HepG2 (cell line): Measurements from ENCODE around the gene PERCC1. TPM values are rescaled to one million over a fixed set of nuclear protein-coding genes. Genes with fewer than 3 reads are reported as not detected.
A peak's percentile ranks its signal among the peaks of the same experiment; 100 is the strongest.

Experiments used
- CREB1 ChIP-seq, 2 experiments: fragments of 450-650 bp in 1 of 2; IDR thresholded peaks; 2 replicates each; pipeline ENCODE4 v1.6.1; 2016 to 2017; ENCODE audit warnings: control low read depth in 1 of 2, mild to moderate bottlenecking in 1 of 2, missing compliant biosample characterization in 1 of 2, missing genetic modification characterization in 1 of 2
- DNMT1 ChIP-seq: sonication (generic); formaldehyde crosslinking; IDR thresholded peaks from 2 replicates; pipeline ENCODE4 v1.5.1; 2020; ENCODE audit warnings: mild to moderate bottlenecking, missing genetic modification reagents
- ELF1 ChIP-seq: sonication (generic); formaldehyde crosslinking; IDR thresholded peaks from 2 replicates; pipeline ENCODE4 v1.4.0; 2020; ENCODE audit warnings: missing genetic modification reagents
- HMGXB3 ChIP-seq: sonication (generic); formaldehyde crosslinking; IDR thresholded peaks from 2 replicates; pipeline ENCODE4 v1.4.0; 2020; ENCODE audit warnings: missing genetic modification reagents, borderline replicate concordance
- HOXA9 ChIP-seq: sonication (generic); formaldehyde crosslinking; IDR thresholded peaks from 2 replicates; pipeline ENCODE4 v1.8.1; 2022; ENCODE audit warnings: missing genetic modification reagents, mild to moderate bottlenecking, moderate library complexity, borderline replicate concordance
- MXD1 ChIP-seq: sonication (generic); formaldehyde crosslinking; IDR thresholded peaks from 2 replicates; pipeline ENCODE4 v1.4.0; 2020; ENCODE audit warnings: mild to moderate bottlenecking, missing genetic modification reagents
- PLRG1 ChIP-seq: fragments of 450-650 bp; conservative IDR thresholded peaks from 2 replicates; pipeline ENCODE4 v1.6.1; 2016
- POLR2AphosphoS5 ChIP-seq: IDR thresholded peaks from 2 replicates; pipeline ENCODE4 v1.6.1; 2012; ENCODE audit warnings: low read depth, low read length
- TOPORS ChIP-seq: sonication (generic); formaldehyde crosslinking; IDR thresholded peaks from 2 replicates; pipeline ENCODE4 v1.8.0; 2023; ENCODE audit warnings: mild to moderate bottlenecking, missing genetic modification reagents
- ZKSCAN8 ChIP-seq: IDR thresholded peaks from 2 replicates; pipeline ENCODE4 v1.6.1; 2016; ENCODE audit warnings: borderline replicate concordance, missing genetic modification reagents, missing compliant biosample characterization
- ZNF547 ChIP-seq: sonication (generic); formaldehyde crosslinking; IDR thresholded peaks from 2 replicates; pipeline ENCODE4 v1.5.1; 2020; ENCODE audit warnings: mild to moderate bottlenecking, missing genetic modification reagents
- polyA plus RNA-seq, 8 experiments: library from polyadenylated mRNA; depleted of rRNA in 3 of 8; stranded (reverse) in 7 of 8; unstranded in 1 of 8; fragments of >200 nt; fragmentation: Illumina TruSeq in 4 of 8; extraction: Trizol in 4 of 8; gene quantifications; 2 replicates each; pipeline versions ENCODE4 v1.2.1 to v1.2.3, GENCODE V29; 2011 to 2016; ENCODE audit warnings: low read depth in 4 of 8, missing spikeins in 1 of 8, mixed read lengths in 1 of 8; ENCODE audit not compliant: insufficient read depth in 1 of 8
- total RNA-seq, 5 experiments: library from RNA; depleted of rRNA; stranded (reverse); fragments of >200 nt; fragmentation: Illumina TruSeq; extraction: Trizol; gene quantifications; 2 replicates each; pipeline ENCODE4 v1.2.3, GENCODE V29; 2016; ENCODE audit warnings: low read depth in 1 of 5
- TF ChIP-seq, protein P1 (sequence below): sonication (generic); formaldehyde crosslinking; IDR thresholded peaks from 2 replicates; pipeline ENCODE4 v1.4.0; 2020; ENCODE audit warnings: missing genetic modification reagents
- TF ChIP-seq, protein P2 (sequence below): sonication (generic); formaldehyde crosslinking; IDR thresholded peaks from 2 replicates; pipeline ENCODE4 v1.9.0; 2021; ENCODE audit warnings: mild to moderate bottlenecking, missing genetic modification reagents

The PERCC1 gene
- total and polyA plus RNA-seq, 2 of the 13 experiments (the other 11 are each of a cell fraction or from before 2014, with no cell fraction given): 0.15 TPM; not detected in 1

GRCh38 chr16:1474796-1475551 lies 44.1 kb downstream of the PERCC1 start, which contains the start of gene CLCN7 (continued):
- TF ChIP-seq HOXA9 (CRISPR knock-in tag): peak; percentile 95; the same call in 1 of the 2 replicates
- TF ChIP-seq, protein P1, sequence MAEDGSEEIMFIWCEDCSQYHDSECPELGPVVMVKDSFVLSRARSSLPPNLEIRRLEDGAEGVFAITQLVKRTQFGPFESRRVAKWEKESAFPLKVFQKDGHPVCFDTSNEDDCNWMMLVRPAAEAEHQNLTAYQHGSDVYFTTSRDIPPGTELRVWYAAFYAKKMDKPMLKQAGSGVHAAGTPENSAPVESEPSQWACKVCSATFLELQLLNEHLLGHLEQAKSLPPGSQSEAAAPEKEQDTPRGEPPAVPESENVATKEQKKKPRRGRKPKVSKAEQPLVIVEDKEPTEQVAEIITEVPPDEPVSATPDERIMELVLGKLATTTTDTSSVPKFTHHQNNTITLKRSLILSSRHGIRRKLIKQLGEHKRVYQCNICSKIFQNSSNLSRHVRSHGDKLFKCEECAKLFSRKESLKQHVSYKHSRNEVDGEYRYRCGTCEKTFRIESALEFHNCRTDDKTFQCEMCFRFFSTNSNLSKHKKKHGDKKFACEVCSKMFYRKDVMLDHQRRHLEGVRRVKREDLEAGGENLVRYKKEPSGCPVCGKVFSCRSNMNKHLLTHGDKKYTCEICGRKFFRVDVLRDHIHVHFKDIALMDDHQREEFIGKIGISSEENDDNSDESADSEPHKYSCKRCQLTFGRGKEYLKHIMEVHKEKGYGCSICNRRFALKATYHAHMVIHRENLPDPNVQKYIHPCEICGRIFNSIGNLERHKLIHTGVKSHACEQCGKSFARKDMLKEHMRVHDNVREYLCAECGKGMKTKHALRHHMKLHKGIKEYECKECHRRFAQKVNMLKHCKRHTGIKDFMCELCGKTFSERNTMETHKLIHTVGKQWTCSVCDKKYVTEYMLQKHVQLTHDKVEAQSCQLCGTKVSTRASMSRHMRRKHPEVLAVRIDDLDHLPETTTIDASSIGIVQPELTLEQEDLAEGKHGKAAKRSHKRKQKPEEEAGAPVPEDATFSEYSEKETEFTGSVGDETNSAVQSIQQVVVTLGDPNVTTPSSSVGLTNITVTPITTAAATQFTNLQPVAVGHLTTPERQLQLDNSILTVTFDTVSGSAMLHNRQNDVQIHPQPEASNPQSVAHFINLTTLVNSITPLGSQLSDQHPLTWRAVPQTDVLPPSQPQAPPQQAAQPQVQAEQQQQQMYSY (CRISPR knock-in tag): 0 out of 2 replicates have a peak, but pooled peaks have one; percentile 51
- no peak for TF ChIP-seq ELF1 (CRISPR knock-in tag)
- no peak for TF ChIP-seq PLRG1
- peak; percentile 74; the same call in 1 of the 2 replicates for TF ChIP-seq CREB1 (IDR thresholded peaks at IDR 0.05)
- TF ChIP-seq CREB1 (CRISPR knock-in tag; IDR thresholded peaks at IDR 0.05): no peak
- TF ChIP-seq POLR2AphosphoS5: peak; percentile 68
- no peak; the same call in 1 of the 2 replicates for TF ChIP-seq DNMT1
- TF ChIP-seq HMGXB3: no peak
- TF ChIP-seq, protein P2, sequence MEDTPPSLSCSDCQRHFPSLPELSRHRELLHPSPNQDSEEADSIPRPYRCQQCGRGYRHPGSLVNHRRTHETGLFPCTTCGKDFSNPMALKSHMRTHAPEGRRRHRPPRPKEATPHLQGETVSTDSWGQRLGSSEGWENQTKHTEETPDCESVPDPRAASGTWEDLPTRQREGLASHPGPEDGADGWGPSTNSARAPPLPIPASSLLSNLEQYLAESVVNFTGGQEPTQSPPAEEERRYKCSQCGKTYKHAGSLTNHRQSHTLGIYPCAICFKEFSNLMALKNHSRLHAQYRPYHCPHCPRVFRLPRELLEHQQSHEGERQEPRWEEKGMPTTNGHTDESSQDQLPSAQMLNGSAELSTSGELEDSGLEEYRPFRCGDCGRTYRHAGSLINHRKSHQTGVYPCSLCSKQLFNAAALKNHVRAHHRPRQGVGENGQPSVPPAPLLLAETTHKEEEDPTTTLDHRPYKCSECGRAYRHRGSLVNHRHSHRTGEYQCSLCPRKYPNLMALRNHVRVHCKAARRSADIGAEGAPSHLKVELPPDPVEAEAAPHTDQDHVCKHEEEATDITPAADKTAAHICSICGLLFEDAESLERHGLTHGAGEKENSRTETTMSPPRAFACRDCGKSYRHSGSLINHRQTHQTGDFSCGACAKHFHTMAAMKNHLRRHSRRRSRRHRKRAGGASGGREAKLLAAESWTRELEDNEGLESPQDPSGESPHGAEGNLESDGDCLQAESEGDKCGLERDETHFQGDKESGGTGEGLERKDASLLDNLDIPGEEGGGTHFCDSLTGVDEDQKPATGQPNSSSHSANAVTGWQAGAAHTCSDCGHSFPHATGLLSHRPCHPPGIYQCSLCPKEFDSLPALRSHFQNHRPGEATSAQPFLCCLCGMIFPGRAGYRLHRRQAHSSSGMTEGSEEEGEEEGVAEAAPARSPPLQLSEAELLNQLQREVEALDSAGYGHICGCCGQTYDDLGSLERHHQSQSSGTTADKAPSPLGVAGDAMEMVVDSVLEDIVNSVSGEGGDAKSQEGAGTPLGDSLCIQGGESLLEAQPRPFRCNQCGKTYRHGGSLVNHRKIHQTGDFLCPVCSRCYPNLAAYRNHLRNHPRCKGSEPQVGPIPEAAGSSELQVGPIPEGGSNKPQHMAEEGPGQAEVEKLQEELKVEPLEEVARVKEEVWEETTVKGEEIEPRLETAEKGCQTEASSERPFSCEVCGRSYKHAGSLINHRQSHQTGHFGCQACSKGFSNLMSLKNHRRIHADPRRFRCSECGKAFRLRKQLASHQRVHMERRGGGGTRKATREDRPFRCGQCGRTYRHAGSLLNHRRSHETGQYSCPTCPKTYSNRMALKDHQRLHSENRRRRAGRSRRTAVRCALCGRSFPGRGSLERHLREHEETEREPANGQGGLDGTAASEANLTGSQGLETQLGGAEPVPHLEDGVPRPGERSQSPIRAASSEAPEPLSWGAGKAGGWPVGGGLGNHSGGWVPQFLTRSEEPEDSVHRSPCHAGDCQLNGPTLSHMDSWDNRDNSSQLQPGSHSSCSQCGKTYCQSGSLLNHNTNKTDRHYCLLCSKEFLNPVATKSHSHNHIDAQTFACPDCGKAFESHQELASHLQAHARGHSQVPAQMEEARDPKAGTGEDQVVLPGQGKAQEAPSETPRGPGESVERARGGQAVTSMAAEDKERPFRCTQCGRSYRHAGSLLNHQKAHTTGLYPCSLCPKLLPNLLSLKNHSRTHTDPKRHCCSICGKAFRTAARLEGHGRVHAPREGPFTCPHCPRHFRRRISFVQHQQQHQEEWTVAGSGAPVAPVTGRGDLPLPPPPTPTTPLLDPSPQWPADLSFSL (CRISPR knock-in tag): no peak
- TF ChIP-seq ZNF547 (CRISPR knock-in tag): peak; percentile 86
- TF ChIP-seq MXD1: peak; percentile 93
- TF ChIP-seq TOPORS (CRISPR knock-in tag): peak; percentile 84; the same call in 1 of the 2 replicates
- 0 out of 2 replicates have a peak, but pooled peaks have one; percentile 19 for TF ChIP-seq ZKSCAN8 (CRISPR knock-in tag)
